Measurements from ENCODE around the gene RAPSN.

Gene RAPSN

DNA sequence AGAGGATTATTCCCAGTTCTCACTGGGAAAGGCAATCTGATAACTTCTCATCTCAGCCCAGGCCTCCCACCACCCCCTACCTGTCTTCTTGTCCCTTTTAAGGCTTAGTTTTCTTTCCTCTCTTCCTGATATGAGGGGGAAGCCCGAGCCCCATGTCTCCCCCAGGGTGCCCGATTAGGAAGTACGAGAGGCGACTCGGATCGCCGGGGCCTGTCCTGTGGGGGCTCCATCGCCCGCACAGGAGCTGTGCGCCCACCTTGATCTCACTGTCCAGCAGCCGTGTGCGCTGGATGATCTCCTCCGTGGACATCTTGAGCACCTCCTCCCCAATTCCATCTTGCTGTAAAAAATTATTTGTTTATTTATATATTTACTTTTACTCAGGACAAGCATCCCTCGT is 23.3 kb downstream of the RAPSN start:
- TF ChIP-seq, protein P1, sequence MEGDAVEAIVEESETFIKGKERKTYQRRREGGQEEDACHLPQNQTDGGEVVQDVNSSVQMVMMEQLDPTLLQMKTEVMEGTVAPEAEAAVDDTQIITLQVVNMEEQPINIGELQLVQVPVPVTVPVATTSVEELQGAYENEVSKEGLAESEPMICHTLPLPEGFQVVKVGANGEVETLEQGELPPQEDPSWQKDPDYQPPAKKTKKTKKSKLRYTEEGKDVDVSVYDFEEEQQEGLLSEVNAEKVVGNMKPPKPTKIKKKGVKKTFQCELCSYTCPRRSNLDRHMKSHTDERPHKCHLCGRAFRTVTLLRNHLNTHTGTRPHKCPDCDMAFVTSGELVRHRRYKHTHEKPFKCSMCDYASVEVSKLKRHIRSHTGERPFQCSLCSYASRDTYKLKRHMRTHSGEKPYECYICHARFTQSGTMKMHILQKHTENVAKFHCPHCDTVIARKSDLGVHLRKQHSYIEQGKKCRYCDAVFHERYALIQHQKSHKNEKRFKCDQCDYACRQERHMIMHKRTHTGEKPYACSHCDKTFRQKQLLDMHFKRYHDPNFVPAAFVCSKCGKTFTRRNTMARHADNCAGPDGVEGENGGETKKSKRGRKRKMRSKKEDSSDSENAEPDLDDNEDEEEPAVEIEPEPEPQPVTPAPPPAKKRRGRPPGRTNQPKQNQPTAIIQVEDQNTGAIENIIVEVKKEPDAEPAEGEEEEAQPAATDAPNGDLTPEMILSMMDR (IDR thresholded peaks at IDR 0.05; ENCODE audit: insufficient read depth, missing control alignments), result no peak
- DNase-seq (ENCODE audit: insufficient read length, low spot score), result no peak
- FAIRE-seq, result no peak

GRCh38 chr11:47418454-47419259 is 30.3 kb downstream of the RAPSN start:
- no peak for DNase-seq (ENCODE audit: insufficient read length, low spot score)
- FAIRE-seq, result no peak
- TF ChIP-seq, protein P1 (IDR thresholded peaks at IDR 0.05; ENCODE audit: insufficient read depth, missing control alignments), result no peak

- no peak for DNase-seq (ENCODE audit: insufficient read length, low spot score)
- no peak for FAIRE-seq
- TF ChIP-seq, protein P1 (IDR thresholded peaks at IDR 0.05; ENCODE audit: insufficient read depth, missing control alignments), result no peak
Observed at GRCh38 chr11:47417712-47418111, 31.2 kb downstream of the RAPSN start.

DNA sequence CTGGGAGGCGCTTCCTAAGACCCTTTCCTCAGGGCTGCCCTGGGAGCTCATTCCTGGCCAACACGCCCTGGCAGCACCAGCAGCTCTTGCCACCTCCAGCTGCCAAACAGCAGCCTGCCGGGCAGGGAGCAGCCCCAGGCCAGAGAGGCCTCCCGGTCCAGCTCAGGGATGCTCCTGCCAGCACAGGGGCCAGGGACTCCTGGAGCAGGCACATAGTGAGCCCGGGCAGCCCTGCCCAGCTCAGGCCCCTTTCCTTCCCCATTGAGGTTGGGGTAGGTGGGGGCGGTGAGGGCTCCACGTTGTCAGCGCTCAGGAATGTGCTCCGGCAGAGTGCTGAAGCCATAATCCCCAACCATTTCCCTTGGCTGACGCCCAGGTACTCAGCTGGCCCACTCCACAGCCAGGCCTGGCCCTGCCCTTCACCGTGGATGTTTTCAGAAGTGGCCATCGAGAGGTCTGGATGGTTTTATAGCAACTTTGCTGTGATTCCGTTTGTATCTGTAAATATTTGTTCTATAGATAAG is 32.9 kb downstream of the RAPSN start:
- TF ChIP-seq, protein P1 (IDR thresholded peaks at IDR 0.05; ENCODE audit: insufficient read depth, missing control alignments), result no peak
- DNase-seq (ENCODE audit: insufficient read length, low spot score) (no peak), FAIRE-seq (no peak)

GRCh38 chr11:47415091-47415854 is 33.7 kb downstream of the RAPSN start:
- TF ChIP-seq, protein P1 (IDR thresholded peaks at IDR 0.05; ENCODE audit: insufficient read depth, missing control alignments), result no peak
- DNase-seq (ENCODE audit: insufficient read length, low spot score) (no peak), FAIRE-seq (no peak)

- TF ChIP-seq, protein P1 (IDR thresholded peaks at IDR 0.05; ENCODE audit: insufficient read depth, missing control alignments), result no peak
- DNase-seq (ENCODE audit: insufficient read length, low spot score) (no peak), FAIRE-seq (no peak)
Observed at GRCh38 chr11:47414685-47415070, 34.3 kb downstream of the RAPSN start.

All from D721Med (cell line).